Keratinocyte (primary cell): Measurements from ENCODE around the gene NMD3. TPM values are rescaled to one million over a fixed set of nuclear protein-coding genes. Genes with fewer than 3 reads are reported as not detected.

Experiments used
- DNase-seq: peaks from one replicate; pipeline ENCODE4 v3.0.0-alpha.2; 2011; ENCODE audit warnings: low read depth, missing footprints, low spot score
- FAIRE-seq: peaks from 2 replicates; lab custom pipeline; 2011; peaks lifted over from hg19 to GRCh38; lab: Jason Lieb, UNC
- H2AFZ ChIP-seq: 2 replicates; pipeline ENCODE4 v1.6.0; 2012; ENCODE audit warnings: low read length, control low read depth, inconsistent platforms; ENCODE audit not compliant: control insufficient read depth
- H3K27ac ChIP-seq: 2 replicates; pipeline ENCODE4 v1.5.1; 2011; ENCODE audit warnings: low read length; ENCODE audit not compliant: control insufficient read depth, insufficient read depth
- H3K27me3 ChIP-seq: 3 replicates; pipeline ENCODE4 v1.6.0; 2011; ENCODE audit warnings: low read length; ENCODE audit not compliant: control insufficient read depth, insufficient read depth; ENCODE audit errors: extremely low read depth
- H3K36me3 ChIP-seq, 2 experiments: 2 replicates in 1 of 2; 3 replicates in 1 of 2; pipeline ENCODE4 v1.5.1; 2011; ENCODE audit warnings: low read length in 2 of 2, mild to moderate bottlenecking in 1 of 2; ENCODE audit not compliant: control insufficient read depth in 2 of 2, insufficient read depth in 2 of 2; ENCODE audit errors: extremely low read depth in 1 of 2
- H3K4me1 ChIP-seq: 3 replicates; pipeline ENCODE4 v1.5.1; 2011; ENCODE audit warnings: low read length; ENCODE audit not compliant: control insufficient read depth, insufficient read depth; ENCODE audit errors: extremely low read depth
- H3K4me2 ChIP-seq: 3 replicates; pipeline ENCODE4 v1.6.0; 2011; ENCODE audit warnings: low read depth, low read length; ENCODE audit not compliant: control insufficient read depth, insufficient read depth; ENCODE audit errors: extremely low read depth
- H3K4me3 ChIP-seq, 3 experiments: fragments of 200-600 bp in 1 of 3; sonication (generic) in 1 of 3; 2 replicates in 2 of 3; 3 replicates in 1 of 3; pipeline ENCODE4 v1.5.1; 2011 to 2016; ENCODE audit warnings: low read length in 3 of 3, mild to moderate bottlenecking in 3 of 3, control low read depth in 2 of 3, inconsistent platforms in 1 of 3, low read depth in 1 of 3, mixed read lengths in 1 of 3, mixed run types in 1 of 3, moderate library complexity in 1 of 3; ENCODE audit not compliant: control insufficient read depth in 2 of 3, insufficient read depth in 2 of 3; ENCODE audit errors: extremely low read depth in 1 of 3
- H3K79me2 ChIP-seq: 2 replicates; pipeline ENCODE4 v1.6.0; 2012; ENCODE audit warnings: low read length; ENCODE audit not compliant: control insufficient read depth, insufficient read depth
- H3K9ac ChIP-seq: 3 replicates; pipeline ENCODE4 v1.6.0; 2011; ENCODE audit warnings: low read length; ENCODE audit not compliant: control insufficient read depth, insufficient read depth; ENCODE audit errors: extremely low read depth
- H3K9me1 ChIP-seq: 3 replicates; pipeline ENCODE4 v1.6.0; 2011; ENCODE audit warnings: low read length; ENCODE audit not compliant: control insufficient read depth, insufficient read depth; ENCODE audit errors: extremely low read depth
- H3K9me3 ChIP-seq: 2 replicates; pipeline ENCODE4 v1.5.1; 2012; ENCODE audit warnings: low read depth, low read length; ENCODE audit not compliant: control insufficient read depth
- H4K20me1 ChIP-seq: 3 replicates; pipeline ENCODE4 v1.6.0; 2011; ENCODE audit warnings: low read length; ENCODE audit not compliant: control insufficient read depth, insufficient read depth; ENCODE audit errors: extremely low read depth
- CTCF ChIP-seq, 3 experiments: IDR thresholded peaks in 1 of 3; conservative IDR thresholded peaks in 1 of 3; optimal IDR thresholded peaks in 1 of 3; 2 replicates in 2 of 3; 3 replicates in 1 of 3; pipeline versions ENCODE3 to v1.5.1; 2011; ENCODE audit warnings: low read length in 3 of 3, mild to moderate bottlenecking in 3 of 3, moderate library complexity in 2 of 3, control low read depth in 1 of 3, inconsistent platforms in 1 of 3; ENCODE audit not compliant: insufficient read depth in 2 of 3; ENCODE audit errors: extremely low read depth in 1 of 3
- EZH2 ChIP-seq: IDR thresholded peaks from one replicate; pipeline ENCODE4 v1.6.1; 2012; ENCODE audit warnings: inconsistent platforms, mild to moderate bottlenecking, low read length, moderate library complexity
- dilution Hi-C: fragments of 300-500 bp; cut with MboI; formaldehyde crosslinking; loops from one replicate; pipeline ENCODE4 v1.7.0; 2020; ENCODE audit warnings: low sequenced_read_pairs; ENCODE audit not compliant: extremely low pct_ligation_motif_present
- polyA plus RNA-seq, 5 experiments: library from polyadenylated mRNA; depleted of rRNA in 3 of 5; stranded (reverse) in 3 of 5; stranded (forward) in 1 of 5; unstranded in 1 of 5; fragments of >200 nt; gene quantifications; 1 replicate in 1 of 5; 2 replicates in 3 of 5; 3 replicates in 1 of 5; pipeline versions ENCODE4 v1.2.1 to v1.2.3, GENCODE V29; 2011 to 2012; ENCODE audit warnings: missing spikeins in 2 of 5, low read depth in 1 of 5, low replicate concordance in 1 of 5

Gene NMD3
- polyA plus RNA-seq, 1 donor (not counting 4 experiments of a cell fraction or from before 2014, with no cell fraction given) = 65.2 TPM

GRCh38 chr3:161222662-161223061, 1.6 kb downstream of the NMD3 start:
- Histone ChIP-seq H3K4me1 (peaks cover 8% of the 10 kb centered on the region), H3K36me3 (peaks cover 0 to 3% of the 10 kb centered on the region in 2 experiments), H4K20me1 (no peaks in the 10 kb centered on the region), H3K79me2 (peaks cover 62% of the 10 kb centered on the region), H3K9ac (peak overlapping the region; percentile 96), H2AFZ (no peak overlapping the region), H3K4me3 (peak overlapping the region; percentile 85 to 98 (median 94)), H3K9me1 (no peaks in the 10 kb centered on the region), H3K27me3 (no peaks in the 10 kb centered on the region), H3K4me2 (peak overlapping the region; percentile 73), H3K9me3 (no peaks in the 10 kb centered on the region), H3K27ac (peak overlapping the region; percentile 91)
- dilution Hi-C loops = no loop called here
- FAIRE-seq (peak; percentile 60), DNase-seq (no peak)
- TF ChIP-seq CTCF (optimal IDR thresholded peaks at IDR 0.05 in 1 of 3, IDR thresholded peaks at IDR 0.05 in 1 of 3, conservative IDR thresholded peaks at IDR 0.05 in 1 of 3; ENCODE audit: extremely low read depth in 1 of 3, insufficient read depth in 2 of 3, low read length in 3 of 3) (no peak), EZH2 (no peak)

GRCh38 chr3:161224786-161225185, 3.7 kb downstream of the NMD3 start:
- FAIRE-seq (no peak), DNase-seq (no peak)
- peaks cover 75% of the 10 kb centered on the region for H3K79me2 ChIP-seq
- H3K9me1 ChIP-seq = no peaks in the 10 kb centered on the region
- dilution Hi-C loops = no loop called here
- no peak overlapping the region for H3K27ac ChIP-seq
- TF ChIP-seq EZH2 (no peak), CTCF (optimal IDR thresholded peaks at IDR 0.05 in 1 of 3, IDR thresholded peaks at IDR 0.05 in 1 of 3, conservative IDR thresholded peaks at IDR 0.05 in 1 of 3; ENCODE audit: extremely low read depth in 1 of 3, insufficient read depth in 2 of 3, low read length in 3 of 3) (no peak)
- H3K4me3 ChIP-seq = no peak overlapping the region
- H3K9me3 ChIP-seq = no peaks in the 10 kb centered on the region
- no peaks in the 10 kb centered on the region for H3K27me3 ChIP-seq
- no peak overlapping the region for H3K9ac ChIP-seq
- no peak overlapping the region for H2AFZ ChIP-seq
- peaks cover 8% of the 10 kb centered on the region for H3K4me1 ChIP-seq
- H4K20me1 ChIP-seq = no peaks in the 10 kb centered on the region
- H3K36me3 ChIP-seq = peaks cover 3 to 13% of the 10 kb centered on the region in 2 experiments
- H3K4me2 ChIP-seq = no peak overlapping the region
